SK-N-SH (cell line): ENCODE data around the gene GPD1L. TPM values are rescaled to one million over a fixed set of nuclear protein-coding genes. Genes with fewer than 3 reads are reported as not detected.

Source experiments
- CTCF ChIA-PET: fragments of 300-600, 350-600 bp; formaldehyde crosslinking; extraction: SDS; loops from one replicate; lab custom pipeline; 2021; lab: Yijun Ruan, JAX
- POLR2A ChIA-PET: fragments of 350-600 bp; sonication (Branson Sonifier 250); formaldehyde crosslinking; extraction: SDS; loops from one replicate; lab custom pipeline; 2020; ENCODE audit warnings: antibody characterized with exemption, inconsistent platforms; lab: Yijun Ruan, JAX
- DNase-seq: peaks from one replicate; pipeline ENCODE4 v3.0.0; 2012
- H2AFZ ChIP-seq: fragments of 200-600 bp; sonication (generic); 2 replicates; pipeline ENCODE4 v1.8.1; 2016; ENCODE audit warnings: antibody characterized with exemption, mild to moderate bottlenecking, low read depth
- H3F3A ChIP-seq: fragments of 200-600 bp; sonication (generic); replicated peaks from 2 replicates; pipeline ENCODE3; 2016; ENCODE audit warnings: antibody characterized with exemption, mild to moderate bottlenecking; ENCODE audit not compliant: insufficient read depth
- H3K27ac ChIP-seq, 2 experiments: fragments of 200-500 bp in 1 of 2; fragments of 200-600 bp in 1 of 2; sonication (Bioruptor generic) in 1 of 2; sonication (generic), shearing (Covaris generic) in 1 of 2; 2 replicates each; pipeline versions ENCODE4 v1.5.1 to v1.6.1; 2014 to 2016; ENCODE audit warnings: low read depth in 2 of 2, inconsistent platforms in 1 of 2, low read length in 1 of 2, mild to moderate bottlenecking in 1 of 2, mixed read lengths in 1 of 2
- H3K27me3 ChIP-seq: fragments of 200-600 bp; sonication (generic), shearing (Covaris generic); 2 replicates; pipeline ENCODE4 v1.6.1; 2016; ENCODE audit warnings: mixed run types; ENCODE audit not compliant: insufficient read depth
- H3K36me3 ChIP-seq, 2 experiments: fragments of 200-500 bp in 1 of 2; fragments of 200-600 bp in 1 of 2; sonication (Bioruptor generic) in 1 of 2; sonication (generic) in 1 of 2; replicated peaks in 1 of 2; 2 replicates each; pipeline versions ENCODE3 to v1.5.1; 2014 to 2016; ENCODE audit warnings: low read length in 1 of 2, mild to moderate bottlenecking in 1 of 2; ENCODE audit not compliant: insufficient read depth in 2 of 2, control insufficient read depth in 1 of 2
- H3K4me1 ChIP-seq, 2 experiments: fragments of 200-500 bp in 1 of 2; fragments of 200-600 bp in 1 of 2; sonication (Bioruptor generic) in 1 of 2; sonication (generic), shearing (Covaris generic) in 1 of 2; 2 replicates each; pipeline versions ENCODE4 v1.5.1 to v1.6.1; 2014 to 2016; ENCODE audit warnings: low read depth in 1 of 2, low read length in 1 of 2, mixed run types in 1 of 2; ENCODE audit not compliant: insufficient read depth in 2 of 2, control insufficient read depth in 1 of 2
- H3K4me2 ChIP-seq: fragments of 200-600 bp; sonication (generic), shearing (Covaris generic); 2 replicates; pipeline ENCODE4 v1.6.1; 2017; ENCODE audit warnings: mixed run types
- H3K4me3 ChIP-seq, 2 experiments: fragments of 200-500 bp in 1 of 2; fragments of 200-600 bp in 1 of 2; sonication (Bioruptor generic) in 1 of 2; sonication (generic), shearing (Covaris generic) in 1 of 2; 2 replicates each; pipeline versions ENCODE4 v1.5.1 to v1.8.1; 2014 to 2016; ENCODE audit warnings: low read depth in 2 of 2, inconsistent platforms in 1 of 2, low read length in 1 of 2, mild to moderate bottlenecking in 1 of 2, mixed read lengths in 1 of 2, moderate library complexity in 1 of 2
- H3K79me2 ChIP-seq: fragments of 200-600 bp; sonication (generic); 2 replicates; pipeline ENCODE4 v1.8.1; 2017; ENCODE audit warnings: mild to moderate bottlenecking; ENCODE audit not compliant: insufficient read depth
- H3K9ac ChIP-seq: fragments of 200-600 bp; sonication (generic); 2 replicates; pipeline ENCODE4 v1.6.1; 2017; ENCODE audit warnings: mixed run types
- H3K9me2 ChIP-seq: fragments of 200-600 bp; sonication (generic); 2 replicates; pipeline ENCODE4 v1.6.1; 2017; ENCODE audit warnings: mixed run types
- H3K9me3 ChIP-seq: fragments of 200-600 bp; sonication (generic); 2 replicates; pipeline ENCODE4 v1.6.1; 2017; ENCODE audit warnings: mixed run types, mild to moderate bottlenecking, moderate library complexity
- H4K20me1 ChIP-seq: fragments of 200-600 bp; sonication (generic); 2 replicates; pipeline ENCODE4 v1.6.1; 2017; ENCODE audit warnings: mild to moderate bottlenecking, mixed run types; ENCODE audit not compliant: insufficient read depth
- CTCF ChIP-seq: fragments of 200-600 bp; sonication (generic); IDR thresholded peaks from 2 replicates; pipeline ENCODE4 v1.6.1; 2017; ENCODE audit warnings: antibody characterized with exemption, mild to moderate bottlenecking, moderate library complexity
- ELF1 ChIP-seq: IDR thresholded peaks from 2 replicates; pipeline ENCODE4 v1.4.0; 2012
- EZH2phosphoT487 ChIP-seq: fragments of 200-600 bp; sonication (generic); IDR thresholded peaks from 2 replicates; pipeline ENCODE4 v1.6.1; 2017; ENCODE audit warnings: low read depth, mixed run types, mild to moderate bottlenecking, antibody characterized with exemption, moderate library complexity, borderline replicate concordance
- FOXM1 ChIP-seq: IDR thresholded peaks from 2 replicates; pipeline ENCODE4 v1.4.0; 2012; ENCODE audit warnings: low read depth, mild to moderate bottlenecking
- GATA2 ChIP-seq: sonication (generic); formaldehyde crosslinking; IDR thresholded peaks from 2 replicates; pipeline ENCODE4 v1.5.0; 2020; ENCODE audit warnings: mild to moderate bottlenecking, missing genetic modification reagents
- MAX ChIP-seq: IDR thresholded peaks from 2 replicates; pipeline ENCODE4 v1.4.0; 2012; ENCODE audit warnings: low read depth
- MXI1 ChIP-seq: IDR thresholded peaks from 2 replicates; pipeline ENCODE4 v1.6.1; 2012; ENCODE audit warnings: mild to moderate bottlenecking, low read depth, low read length, improper control_type of control experiment
- SIN3A ChIP-seq: IDR thresholded peaks from 2 replicates; pipeline ENCODE4 v1.6.1; 2012; ENCODE audit warnings: low read depth, mild to moderate bottlenecking, low read length, moderate library complexity, borderline replicate concordance
- SMC3 ChIP-seq: IDR thresholded peaks from 2 replicates; pipeline ENCODE4 v1.6.1; 2012; ENCODE audit warnings: low read depth, low read length, improper control_type of control experiment
- TAF1 ChIP-seq: IDR thresholded peaks from 2 replicates; pipeline ENCODE4 v1.6.1; 2012; ENCODE audit warnings: low read depth, mild to moderate bottlenecking, low read length, moderate library complexity, borderline replicate concordance
- USF2 ChIP-seq: fragments of 150-350 bp; IDR thresholded peaks from 2 replicates; pipeline ENCODE4 v1.6.1; 2017; ENCODE audit warnings: antibody characterized with exemption, low read length, low read depth, borderline replicate concordance
- YY1 ChIP-seq: IDR thresholded peaks from 2 replicates; pipeline ENCODE4 v1.4.0; 2012; ENCODE audit warnings: low read depth, mild to moderate bottlenecking
- WGBS: methylation state at CpG from one replicate; pipeline ENCODE4 v1.1.6; 2017; ENCODE audit warnings: low lambda C conversion rate; 5-methylcytosine and 5-hydroxymethylcytosine counted together
- polyA plus RNA-seq, 3 experiments: library from polyadenylated mRNA; depleted of rRNA; stranded (reverse); fragments of >200 nt; gene quantifications; 2 replicates each; pipeline ENCODE4 v1.2.3, GENCODE V29; 2012
- TF ChIP-seq, protein P1 (sequence below): fragments of 150-350 bp; IDR thresholded peaks from 2 replicates; pipeline ENCODE4 v1.6.1; 2016; ENCODE audit warnings: mild to moderate bottlenecking, low read depth, low read length
- TF ChIP-seq, protein P2 (sequence below): IDR thresholded peaks from 2 replicates; pipeline ENCODE4 v1.4.0; 2012; ENCODE audit warnings: low read depth, borderline replicate concordance

The GPD1L gene
- polyA plus RNA-seq, 1 of the 3 experiments (the other 2 are of a cell fraction): 6.1 TPM

DNA sequence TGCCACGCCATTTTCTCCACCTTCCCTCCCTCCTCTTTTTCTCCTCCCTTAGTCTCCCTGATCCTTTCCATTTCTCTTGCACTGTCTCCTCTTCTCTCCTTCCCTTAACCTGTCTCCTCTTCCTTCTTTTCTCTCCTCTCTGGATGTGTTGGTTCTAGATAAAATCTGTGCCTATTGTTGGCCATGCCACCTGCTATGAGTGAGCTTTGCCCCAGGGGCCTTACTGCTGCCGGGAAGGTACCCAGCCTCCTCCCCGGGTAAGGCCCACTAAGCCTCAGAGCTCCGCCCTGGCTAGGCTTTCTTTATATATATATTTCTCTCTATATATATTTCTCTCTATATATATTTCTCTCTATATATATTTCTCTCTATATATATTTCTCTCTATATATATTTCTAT, 14.7 kb downstream of the GPD1L start (continued):
- no peak for TF ChIP-seq CTCF
- TF ChIP-seq, protein P1, sequence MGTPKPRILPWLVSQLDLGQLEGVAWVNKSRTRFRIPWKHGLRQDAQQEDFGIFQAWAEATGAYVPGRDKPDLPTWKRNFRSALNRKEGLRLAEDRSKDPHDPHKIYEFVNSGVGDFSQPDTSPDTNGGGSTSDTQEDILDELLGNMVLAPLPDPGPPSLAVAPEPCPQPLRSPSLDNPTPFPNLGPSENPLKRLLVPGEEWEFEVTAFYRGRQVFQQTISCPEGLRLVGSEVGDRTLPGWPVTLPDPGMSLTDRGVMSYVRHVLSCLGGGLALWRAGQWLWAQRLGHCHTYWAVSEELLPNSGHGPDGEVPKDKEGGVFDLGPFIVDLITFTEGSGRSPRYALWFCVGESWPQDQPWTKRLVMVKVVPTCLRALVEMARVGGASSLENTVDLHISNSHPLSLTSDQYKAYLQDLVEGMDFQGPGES: no peak
- TF ChIP-seq MXI1: no peak
- no peak for TF ChIP-seq ELF1
- TF ChIP-seq TAF1: no peak
- TF ChIP-seq SIN3A: no peak
- TF ChIP-seq, all 33 proteins: peak for 0

GRCh38 chr3:32123620-32124019, 17.2 kb downstream of the GPD1L start:
- TF ChIP-seq YY1: no peak
- no peak for TF ChIP-seq SMC3
- TF ChIP-seq EZH2phosphoT487: no peak
- no peak for TF ChIP-seq GATA2
- no peak for TF ChIP-seq MAX
- no peak for TF ChIP-seq USF2
- TF ChIP-seq FOXM1: no peak
- TF ChIP-seq, protein P2, sequence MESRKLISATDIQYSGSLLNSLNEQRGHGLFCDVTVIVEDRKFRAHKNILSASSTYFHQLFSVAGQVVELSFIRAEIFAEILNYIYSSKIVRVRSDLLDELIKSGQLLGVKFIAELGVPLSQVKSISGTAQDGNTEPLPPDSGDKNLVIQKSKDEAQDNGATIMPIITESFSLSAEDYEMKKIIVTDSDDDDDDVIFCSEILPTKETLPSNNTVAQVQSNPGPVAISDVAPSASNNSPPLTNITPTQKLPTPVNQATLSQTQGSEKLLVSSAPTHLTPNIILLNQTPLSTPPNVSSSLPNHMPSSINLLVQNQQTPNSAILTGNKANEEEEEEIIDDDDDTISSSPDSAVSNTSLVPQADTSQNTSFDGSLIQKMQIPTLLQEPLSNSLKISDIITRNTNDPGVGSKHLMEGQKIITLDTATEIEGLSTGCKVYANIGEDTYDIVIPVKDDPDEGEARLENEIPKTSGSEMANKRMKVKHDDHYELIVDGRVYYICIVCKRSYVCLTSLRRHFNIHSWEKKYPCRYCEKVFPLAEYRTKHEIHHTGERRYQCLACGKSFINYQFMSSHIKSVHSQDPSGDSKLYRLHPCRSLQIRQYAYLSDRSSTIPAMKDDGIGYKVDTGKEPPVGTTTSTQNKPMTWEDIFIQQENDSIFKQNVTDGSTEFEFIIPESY: no peak
- CTCF ChIA-PET: interaction anchor here (1.6 kb wide), 1 partner anchor 12 kb away, joined by 3 read pairs; no protein-coding TSS in a partner anchor

More at GRCh38 chr3:32123620-32124019, 17.2 kb downstream of the GPD1L start:
- Histone ChIP-seq H3K4me2 (no peak overlapping the region), H3K36me3 (no peaks in the 10 kb centered on the region), H3K9me3 (no peaks in the 10 kb centered on the region), H3K79me2 (no peaks in the 10 kb centered on the region), H3K9me2 (no peaks in the 10 kb centered on the region), H4K20me1 (no peaks in the 10 kb centered on the region), H3K27me3 (no peaks in the 10 kb centered on the region), H3F3A (no peaks in the 10 kb centered on the region), H3K27ac (no peak overlapping the region), H3K9ac (no peak overlapping the region), H3K4me3 (no peak overlapping the region), H3K4me1 (peaks cover 0 to 4% of the 10 kb centered on the region in 2 experiments; a peak in 1 of 4 replicates), H2AFZ (no peak overlapping the region)
- WGBS: 84% methylated on average over 5 of the region's 5 CpGs
- DNase-seq: no peak
- POLR2A ChIA-PET: no interaction called here
